Spleen (tissue), 7 donors: ENCODE data around the gene ZNF789.
"Not testable (repeated sequence)": the region's sequence is repeated elsewhere in the genome, so short reads cannot be mapped to it uniquely, and the experiment has no call there.

ENCODE experiments used
- CTCF ChIP-seq, 11 experiments: fragments of 200-600 bp in 7 of 11; fragments of 450-650 bp in 4 of 11; sonication (generic) in 4 of 11; IDR thresholded peaks in 8 of 11; conservative IDR thresholded peaks in 3 of 11; 1 replicate in 7 of 11; 2 replicates in 4 of 11; pipeline versions ENCODE4 v1.4.0 to v1.8.0; 2016 to 2021; ENCODE audit warnings: antibody characterized with exemption in 11 of 11, inconsistent platforms in 4 of 11, mild to moderate bottlenecking in 1 of 11
- POLR2A ChIP-seq, 3 donors: fragments of 450-650 bp; IDR thresholded peaks; one replicate each; pipeline ENCODE4 v1.5.1; 2017; ENCODE audit warnings: antibody characterized with exemption in 3 of 3, mild to moderate bottlenecking in 1 of 3
- POLR2AphosphoS5 ChIP-seq, 3 donors: sonication (generic); formaldehyde crosslinking; IDR thresholded peaks; one replicate each; pipeline ENCODE4 v1.5.1; 2017; ENCODE audit warnings: antibody characterized with exemption in 3 of 3
- donor health status: DM: no; HTN: no; CAD: no; lungs with moderate emphysema.
- donor health status: DM: no; HTN: no; CAD: no.
- donor health status: DM: no; HTN: no; CAD: no.

- not testable (repeated sequence) for TF ChIP-seq CTCF (IDR thresholded peaks at IDR 0.05 in 8 of 11, conservative IDR thresholded peaks at IDR 0.05 in 3 of 11); POLR2AphosphoS5 (IDR thresholded peaks at IDR 0.05); POLR2A (IDR thresholded peaks at IDR 0.05)
Observed at GRCh38 chr7:99431756-99432540, 40.7 kb upstream of the ZNF789 start.
